ENCODE data around the gene COX5A.

Gene COX5A

GRCh38 chr15:74937590-74938371 is at the start of gene COX5A:
Gene COX5A (minus strand): TSS chr15:74938073. CDS start chr15:74938014, 59 bp downstream.
- POLR2A ChIA-PET, result interaction anchor here (0.6 to 2.3 kb wide), 24 partner anchors 9 to 178 kb away, joined by 3 to 48 read pairs (median 4); partner anchors contain the start of genes FAM219B, MPI, PPCDC and RPP25
- CTCF ChIA-PET, result interaction anchor here (0.6 kb wide), 1 partner anchor 23 kb away, joined by 3 read pairs; no protein-coding TSS in a partner anchor

DNA sequence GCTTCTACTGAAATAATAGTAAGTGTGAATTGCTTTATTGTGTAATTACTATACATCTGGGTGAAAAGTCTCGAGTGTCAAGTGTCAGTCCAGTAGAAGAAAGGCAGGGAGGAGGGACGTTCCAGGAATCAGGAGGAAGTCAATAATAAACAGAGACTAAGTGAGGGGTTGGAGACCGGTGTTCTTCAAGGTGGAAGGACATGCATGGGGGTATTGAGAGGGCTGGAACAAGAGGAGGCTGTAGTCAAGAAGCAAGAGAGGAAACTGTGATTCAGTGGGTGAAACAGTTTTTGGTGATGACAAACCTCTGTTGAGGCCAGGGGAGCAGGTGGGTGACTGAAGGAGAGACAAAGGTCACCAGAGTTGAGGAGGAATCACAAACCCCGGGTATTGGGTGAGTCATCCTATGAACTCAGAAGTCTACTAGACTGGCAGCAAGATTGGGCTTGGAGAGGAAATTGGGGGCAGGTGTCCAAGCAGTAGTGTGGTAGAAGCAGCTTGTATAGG is 45.9 kb upstream of the COX5A start:
- no peak for DNase-seq (ENCODE audit: extremely low spot score)
- CTCF ChIA-PET, result no interaction called here
- POLR2A ChIA-PET, result interaction anchor here (2.8 kb wide), 1 partner anchor 11 kb away, joined by 12 read pairs; the partner anchor contains the start of gene SCAMP5
- TF ChIP-seq SUZ12 (IDR thresholded peaks at IDR 0.05) (no peak), FOXK2 (IDR thresholded peaks at IDR 0.05) (no peak), FOXM1 (IDR thresholded peaks at IDR 0.05; ENCODE audit: borderline replicate concordance) (no peak)

More at GRCh38 chr15:74937590-74938371, at the start of gene COX5A:
- peak; percentile 95 for DNase-seq (ENCODE audit: extremely low spot score)
- TF ChIP-seq PKNOX1 (IDR thresholded peaks at IDR 0.05) (peak; percentile 91), SUZ12 (IDR thresholded peaks at IDR 0.05) (no peak), FOXM1 (IDR thresholded peaks at IDR 0.05; ENCODE audit: borderline replicate concordance) (peak; percentile 79; the same call in 1 of the 2 replicates)

GRCh38 chr15:74982183-74982582 is 44.3 kb upstream of the COX5A start:
- CTCF ChIA-PET, result no interaction called here
- DNase-seq (ENCODE audit: extremely low spot score), result no peak
- POLR2A ChIA-PET, result no interaction called here
- TF ChIP-seq FOXK2 (IDR thresholded peaks at IDR 0.05) (no peak), L3MBTL2 (conservative IDR thresholded peaks at IDR 0.05) (no peak), FOXM1 (IDR thresholded peaks at IDR 0.05; ENCODE audit: borderline replicate concordance) (no peak), SP1 (IDR thresholded peaks at IDR 0.05) (no peak), FOXA1 (IDR thresholded peaks at IDR 0.05) (no peak), NFRKB (IDR thresholded peaks at IDR 0.05) (no peak), HDGF (IDR thresholded peaks at IDR 0.05; ENCODE audit: borderline replicate concordance) (no peak), CTBP1 (IDR thresholded peaks at IDR 0.05; ENCODE audit: borderline replicate concordance) (no peak), ZNF384 (IDR thresholded peaks at IDR 0.05) (no peak), LEF1 (IDR thresholded peaks at IDR 0.05; ENCODE audit: borderline replicate concordance) (no peak), BHLHE40 (IDR thresholded peaks at IDR 0.05; ENCODE audit: borderline replicate concordance) (no peak), SUZ12 (IDR thresholded peaks at IDR 0.05) (no peak), ELF4 (IDR thresholded peaks at IDR 0.05) (no peak)

GRCh38 chr15:74978503-74978902 is 40.6 kb upstream of the COX5A start:
- POLR2A ChIA-PET, result interaction anchor here (1.0 to 2.6 kb wide), 7 partner anchors 15 to 88 kb away, joined by 3 to 12 read pairs (median 6); partner anchors contain the start of genes COX5A, FAM219B, MPI and PPCDC
- DNase-seq (ENCODE audit: extremely low spot score), result no peak
- TF ChIP-seq BHLHE40 (IDR thresholded peaks at IDR 0.05; ENCODE audit: borderline replicate concordance) (no peak), SUZ12 (IDR thresholded peaks at IDR 0.05) (no peak), CTBP1 (IDR thresholded peaks at IDR 0.05; ENCODE audit: borderline replicate concordance) (no peak), FOXK2 (IDR thresholded peaks at IDR 0.05) (no peak), ARNT (IDR thresholded peaks at IDR 0.05) (no peak), TARDBP (IDR thresholded peaks at IDR 0.05) (no peak), FOXM1 (IDR thresholded peaks at IDR 0.05; ENCODE audit: borderline replicate concordance) (no peak), L3MBTL2 (conservative IDR thresholded peaks at IDR 0.05) (no peak), PKNOX1 (IDR thresholded peaks at IDR 0.05) (no peak), LEF1 (IDR thresholded peaks at IDR 0.05; ENCODE audit: borderline replicate concordance) (no peak)
- CTCF ChIA-PET, result interaction anchor here (1.0 to 1.2 kb wide), 2 partner anchors 27 to 77 kb away, joined by 3 to 4 read pairs; no protein-coding TSS in a partner anchor

GRCh38 chr15:74978077-74978476 is 40.2 kb upstream of the COX5A start:
- DNase-seq (ENCODE audit: extremely low spot score), result no peak
- ChIA-PET CTCF (interaction anchor here (1.0 to 1.2 kb wide), 2 partner anchors 26 to 76 kb away, joined by 3 to 4 read pairs; no protein-coding TSS in a partner anchor), POLR2A (interaction anchor here (1.0 to 2.6 kb wide), 6 partner anchors 15 to 88 kb away, joined by 3 to 12 read pairs (median 5); partner anchors contain the start of genes COX5A, MPI, PPCDC and RPP25)
- TF ChIP-seq SP1 (IDR thresholded peaks at IDR 0.05), result no peak
- no peak for TF ChIP-seq TARDBP (IDR thresholded peaks at IDR 0.05)

GRCh38 chr15:74977599-74977998 is 39.7 kb upstream of the COX5A start:
- ChIA-PET POLR2A (interaction anchor here (1.0 to 2.6 kb wide), 2 partner anchors 18 to 88 kb away, joined by 3 to 11 read pairs; partner anchors contain the start of genes MPI and SCAMP5), CTCF (no interaction called here)
- TF ChIP-seq ARNT (IDR thresholded peaks at IDR 0.05) (no peak), L3MBTL2 (conservative IDR thresholded peaks at IDR 0.05) (no peak), ELF4 (IDR thresholded peaks at IDR 0.05) (no peak), FOXM1 (IDR thresholded peaks at IDR 0.05; ENCODE audit: borderline replicate concordance) (no peak), LEF1 (IDR thresholded peaks at IDR 0.05; ENCODE audit: borderline replicate concordance) (no peak), NFRKB (IDR thresholded peaks at IDR 0.05) (no peak), HDGF (IDR thresholded peaks at IDR 0.05; ENCODE audit: borderline replicate concordance) (no peak), FOXA1 (IDR thresholded peaks at IDR 0.05) (no peak), SP1 (IDR thresholded peaks at IDR 0.05) (no peak), SUZ12 (IDR thresholded peaks at IDR 0.05) (no peak), TARDBP (IDR thresholded peaks at IDR 0.05) (no peak), CTBP1 (IDR thresholded peaks at IDR 0.05; ENCODE audit: borderline replicate concordance) (no peak), FOXK2 (IDR thresholded peaks at IDR 0.05) (no peak), PKNOX1 (IDR thresholded peaks at IDR 0.05) (no peak)
- no peak for DNase-seq (ENCODE audit: extremely low spot score)

Data from HEK293T (cell line).